Melanocyte of skin (primary cell): ENCODE data around the gene PRR35. TPM values are rescaled to one million over a fixed set of nuclear protein-coding genes. Genes with fewer than 3 reads are reported as not detected.

Experiments
- small RNA-seq, 2 donors: library from RNA; depleted of rRNA; stranded (forward); fragments of <200 nt; gene quantifications; one replicate each; pipeline ENCODE3, GENCODE V24; 2012
- total RNA-seq, 2 donors: library from RNA; depleted of rRNA; stranded (reverse); fragments of >200 nt; gene quantifications; 2 replicates each; pipeline ENCODE4 v1.2.3, GENCODE V29; 2012

PRR35 gene
- total RNA-seq = not detected

DNA sequence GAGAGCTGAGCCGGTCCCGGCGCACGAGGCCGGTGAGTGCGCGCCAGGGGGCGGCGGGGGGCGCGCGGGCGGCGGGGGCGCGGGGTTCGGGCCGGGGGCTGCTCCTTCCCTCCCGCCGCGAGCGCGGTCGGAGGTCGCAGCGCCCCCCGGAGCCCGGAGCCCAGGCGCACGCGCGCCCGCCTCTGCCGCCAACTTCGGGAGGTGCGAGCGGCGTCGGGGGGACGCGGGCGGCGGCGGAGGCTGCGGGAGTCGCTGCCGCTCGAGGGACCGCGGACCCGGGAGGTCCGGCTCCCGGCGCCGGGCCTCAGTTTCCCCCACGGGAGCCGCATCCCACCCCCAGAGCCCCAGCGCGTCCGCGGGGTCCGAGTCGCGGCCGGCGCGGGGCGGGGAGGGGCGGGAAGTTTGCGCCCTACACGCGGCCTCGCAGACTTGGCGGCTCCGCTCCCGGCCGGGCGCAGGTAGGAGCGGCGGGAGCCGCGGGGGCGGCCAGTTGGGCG lies at the start of gene PRR35:
TSS of gene PRR35 (plus strand) at position 191 of the 497 bp plus-strand sequence. CDS start 2,901 bp downstream, outside the sequence.

DNA sequence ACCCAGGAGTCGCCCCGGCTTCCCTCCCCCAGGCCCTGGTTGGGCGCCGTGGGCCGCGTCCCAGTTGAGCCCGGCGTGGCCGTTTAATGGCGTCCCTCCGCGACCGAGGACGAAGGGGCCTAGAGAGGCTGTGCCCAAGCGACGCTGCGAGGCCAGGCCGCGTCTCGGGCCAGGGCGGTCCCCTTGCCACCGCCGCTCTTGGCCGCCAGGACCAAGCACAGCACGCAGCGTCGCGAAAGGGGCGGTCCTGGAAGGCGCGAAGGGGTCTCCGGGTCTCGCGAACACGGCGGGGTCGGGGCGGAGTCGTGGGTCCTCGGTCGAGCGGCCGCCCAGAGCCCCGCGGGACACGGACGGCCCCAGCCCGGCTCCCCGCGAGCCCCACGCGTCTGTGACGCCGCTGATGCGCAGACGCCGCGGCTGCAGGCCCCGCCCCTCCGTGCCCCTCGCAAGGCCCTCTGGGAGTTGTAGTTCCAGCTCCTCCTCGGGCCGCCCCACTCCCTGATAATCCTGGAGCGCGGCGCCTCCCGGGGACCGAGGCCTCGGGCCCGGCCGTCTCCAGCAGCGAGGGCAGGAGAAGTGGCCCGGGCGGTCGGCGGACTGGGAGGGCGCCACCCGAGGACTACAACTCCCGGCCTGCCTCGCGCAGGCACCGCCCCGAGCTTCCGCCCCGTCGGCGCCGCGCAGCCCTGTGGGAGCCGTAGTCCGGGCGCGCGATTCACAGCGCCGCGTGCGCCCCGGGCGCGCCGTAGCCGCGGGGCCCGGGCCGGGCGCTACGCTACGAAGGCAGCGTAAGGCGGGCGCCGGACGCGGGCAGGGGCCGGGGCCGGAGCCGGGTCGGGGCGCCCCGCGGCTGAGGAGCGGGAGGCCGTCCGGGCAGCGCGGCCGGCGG lies 32.9 kb upstream of the PRR35 start, which contains the start of gene CAPN15:
TSS of gene CAPN15 (plus strand) at position 698 of the 889 bp plus-strand sequence. CDS start 19,127 bp downstream, outside the sequence.

DNA sequence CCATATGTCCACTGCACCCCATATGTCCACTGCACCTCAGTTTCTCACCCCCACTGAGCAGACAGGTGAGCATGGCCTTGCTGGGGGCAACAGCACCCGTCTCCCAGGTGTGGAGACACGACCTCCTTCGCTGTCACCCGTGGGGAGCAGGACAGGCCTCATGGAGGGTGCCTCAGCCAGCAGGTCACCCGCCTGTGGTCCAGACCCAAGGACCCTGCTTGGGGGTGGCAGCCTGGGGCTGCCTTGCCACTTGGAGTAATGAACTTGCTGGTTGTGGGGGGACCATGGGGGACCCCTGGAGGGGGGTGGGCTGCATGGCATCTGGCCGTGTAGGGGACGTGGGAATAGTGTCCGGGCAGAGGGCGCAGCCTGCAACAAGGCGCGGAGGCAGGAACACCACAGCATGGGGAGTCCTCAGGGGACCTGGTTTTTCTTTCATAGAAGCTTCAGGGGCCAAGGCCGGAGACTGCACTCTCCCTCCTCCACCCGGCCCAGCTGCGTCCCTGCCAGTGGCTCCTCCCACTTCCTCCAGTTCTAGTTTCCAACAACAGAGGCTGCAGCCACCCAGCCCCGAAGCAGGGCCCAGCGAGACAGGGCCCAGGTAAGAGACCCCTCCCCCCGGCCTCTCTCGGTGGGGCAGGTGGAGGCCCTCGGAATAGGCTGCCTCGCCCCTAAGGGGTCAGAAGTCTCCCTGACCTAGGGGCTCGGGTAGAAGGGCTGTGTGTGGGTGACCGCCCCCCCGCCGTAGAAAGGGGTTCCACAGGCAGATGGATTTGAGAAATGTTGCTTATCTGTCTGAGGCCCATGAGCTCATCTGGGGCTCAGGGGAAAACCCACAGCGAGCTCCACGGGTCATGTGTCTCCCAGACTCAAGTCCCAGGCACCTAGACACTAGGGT lies 6.5 kb downstream of the PRR35 start, which contains the start of gene NHLRC4:
TSS of gene NHLRC4 (plus strand) at position 531 of the 898 bp plus-strand sequence. CDS start 1,043 bp downstream, outside the sequence.

DNA sequence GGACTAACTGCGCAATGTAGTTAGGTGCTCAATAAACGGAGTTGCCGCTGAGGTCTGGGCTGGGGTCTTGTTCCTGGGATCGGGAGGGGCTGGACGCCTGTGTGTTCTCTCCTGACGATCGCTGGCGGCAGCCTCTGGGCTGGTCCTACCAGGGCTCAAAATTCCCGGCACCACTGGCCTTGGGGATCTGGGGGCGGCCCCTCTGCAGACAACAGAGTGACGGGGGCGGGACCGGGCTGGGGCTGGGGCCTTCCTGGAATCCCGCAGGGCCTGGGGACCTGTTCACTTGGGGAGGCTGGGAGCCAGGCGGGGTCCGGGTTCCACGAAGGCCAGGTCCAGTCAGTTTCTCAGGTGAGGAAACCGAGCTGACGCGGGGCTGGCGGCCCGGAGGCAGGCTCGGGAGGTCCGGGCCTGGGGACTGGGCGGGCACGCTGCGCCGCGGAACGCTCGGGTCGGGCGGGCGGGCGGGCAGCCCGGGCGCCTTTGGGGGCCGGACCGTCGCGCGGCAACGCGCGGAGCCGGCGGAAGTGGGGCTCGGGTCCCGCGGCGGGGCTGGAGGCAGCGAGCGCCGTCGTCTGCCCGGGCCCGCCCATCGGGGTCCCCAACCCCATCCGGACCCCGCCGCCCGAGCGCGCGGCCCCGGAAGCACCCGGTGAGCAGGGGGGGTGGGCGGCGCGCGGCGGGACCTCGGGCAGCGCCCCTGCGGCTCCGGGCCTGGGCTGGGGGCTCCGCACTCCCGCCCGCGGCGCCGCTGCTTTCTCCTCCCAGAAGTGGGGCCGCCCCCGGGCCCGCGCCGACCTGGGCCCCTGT lies 9.5 kb downstream of the PRR35 start, which contains the start of gene PIGQ:
TSS of gene PIGQ (plus strand) at position 524 of the 810 bp plus-strand sequence. CDS start 4,107 bp downstream, outside the sequence.

DNA sequence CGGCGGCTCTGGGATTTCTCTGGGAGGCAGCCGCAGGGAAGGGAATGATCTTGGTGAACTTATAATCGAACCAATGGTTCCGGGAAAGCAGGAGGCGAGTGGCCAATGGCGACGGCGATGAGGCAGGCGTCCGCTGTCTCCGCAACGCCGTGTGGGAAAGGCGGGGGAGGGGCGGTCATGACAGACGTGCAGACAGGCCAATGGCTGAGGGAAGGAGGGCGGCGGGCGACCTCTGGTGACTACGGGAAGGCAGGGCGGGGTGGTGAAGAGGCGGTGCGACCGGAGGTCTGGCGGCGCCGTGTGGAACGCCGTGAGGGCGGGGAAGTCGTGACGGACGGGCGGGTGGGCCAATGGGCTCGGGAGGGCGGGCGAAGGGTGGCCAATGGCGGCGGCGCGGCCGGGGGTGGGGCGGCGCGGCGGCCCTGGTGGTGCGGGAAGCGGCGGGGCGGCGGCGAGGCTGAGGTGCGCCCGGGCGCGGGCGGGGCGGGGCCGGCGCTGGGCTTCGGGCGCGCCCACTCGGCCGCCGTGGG lies 29.5 kb downstream of the PRR35 start, which contains the start of gene RAB40C:
TSS of gene RAB40C (plus strand) at position 409 of the 530 bp plus-strand sequence. CDS start 226 bp downstream, outside the sequence.

Small RNA genes lying within 50 kb of the gene (small RNA-seq; reads per million reads assigned to genes)
- gene MIR3176 (0.12 to 0.64 reads per million in 2 donors), gene MIR5587 (0.52 to 1.2 reads per million in 2 donors), gene Z98883.1 (0 reads per million in 2 donors)

Other genes with a start within 250 kb of the PRR35 start
- 10 to 100 TPM; 18.9 to 28.6 TPM for gene AXIN1, start 207.7 kb upstream of the PRR35 start, total RNA-seq
- gene MRPL28, start 189.9 kb upstream of the PRR35 start, total RNA-seq = 10 to 100 TPM; 63.0 to 85.9 TPM
- 10 to 100 TPM; 63.3 to 90.9 TPM for gene PGAP6, start 178.4 kb upstream of the PRR35 start, total RNA-seq
- gene NME4, start 163.2 kb upstream of the PRR35 start, total RNA-seq = 100 to 1,000 TPM; 128 to 155 TPM
- gene DECR2, start 158.5 kb upstream of the PRR35 start, total RNA-seq = 10 to 100 TPM; 15.3 to 22.0 TPM
- 10 to 100 TPM; 15.3 to 21.7 TPM for gene RAB11FIP3, start 134.7 kb upstream of the PRR35 start, total RNA-seq
- 10 to 100 TPM; 35.4 to 47.3 TPM for gene CAPN15, start 32.7 kb upstream of the PRR35 start, total RNA-seq
- 1 to 10 TPM; 2.0 to 2.4 TPM for gene NHLRC4, start 6.6 kb downstream of the PRR35 start, total RNA-seq
- 10 to 100 TPM; 36.8 to 38.3 TPM for gene PIGQ, start 9.6 kb downstream of the PRR35 start, total RNA-seq
- gene RAB40C, start 29.7 kb downstream of the PRR35 start, total RNA-seq = 1 to 10 TPM; 7.0 to 7.2 TPM
- under 1 TPM; under 0.01 to 0.34 TPM for gene WFIKKN1, start 70.6 kb downstream of the PRR35 start, total RNA-seq
- 10 to 100 TPM; 51.6 to 57.3 TPM for gene METTL26, start 75.9 kb downstream of the PRR35 start, total RNA-seq
- gene MCRIP2, start 81.4 kb downstream of the PRR35 start, total RNA-seq = 10 to 100 TPM; 21.7 to 36.0 TPM
- 10 to 100 TPM; 12.4 to 16.7 TPM for gene WDR90, start 89.0 kb downstream of the PRR35 start, total RNA-seq
- 10 to 100 TPM; 39.9 to 51.0 TPM for gene RHOT2, start 107.7 kb downstream of the PRR35 start, total RNA-seq
- under 1 TPM; 0.33 to 0.69 TPM for gene RHBDL1, start 115.3 kb downstream of the PRR35 start, total RNA-seq
- 100 to 1,000 TPM; 124 to 153 TPM for gene STUB1, start 120.0 kb downstream of the PRR35 start, total RNA-seq
- gene JMJD8, start 123.9 kb downstream of the PRR35 start, total RNA-seq = 10 to 100 TPM; 35.4 to 36.3 TPM
- 10 to 100 TPM in 1 of 2 donors, 1 to 10 TPM in 1; 9.6 to 10.3 TPM for gene WDR24, start 130.0 kb downstream of the PRR35 start, total RNA-seq
- gene FBXL16, start 145.4 kb downstream of the PRR35 start, total RNA-seq = under 1 TPM in 1 of 2 donors, not detected in 1; under 0.01 TPM
- 10 to 100 TPM; 54.0 to 93.6 TPM for gene METRN, start 154.7 kb downstream of the PRR35 start, total RNA-seq
- 10 to 100 TPM; 23.4 to 28.0 TPM for gene ANTKMT, start 160.8 kb downstream of the PRR35 start, total RNA-seq
- 1 to 10 TPM; 3.1 to 6.0 TPM for gene CCDC78, start 166.0 kb downstream of the PRR35 start, total RNA-seq
- gene HAGHL, start 166.7 kb downstream of the PRR35 start, total RNA-seq = 10 to 100 TPM; 31.3 to 34.3 TPM
- 10 to 100 TPM; 33.4 to 40.0 TPM for gene CIAO3, start 180.6 kb downstream of the PRR35 start, total RNA-seq
- gene MSLN, start 200.3 kb downstream of the PRR35 start, total RNA-seq = not detected
- 10 to 100 TPM; 34.8 to 41.6 TPM for gene RPUSD1, start 228.0 kb downstream of the PRR35 start, total RNA-seq
- 10 to 100 TPM; 18.6 to 31.6 TPM for gene CHTF18, start 228.2 kb downstream of the PRR35 start, total RNA-seq
- gene GNG13, start 240.3 kb downstream of the PRR35 start, total RNA-seq = not detected